ENCODE results near the gene MAGI2. TPM values are rescaled to one million over a fixed set of nuclear protein-coding genes. Genes with fewer than 3 reads are reported as not detected.

MAGI2 gene
- total RNA-seq, 1 experiment from 2014 or later = 0.22 TPM

GRCh38 chr7:79079919-79080554, 373.4 kb downstream of the MAGI2 start:
- Histone ChIP-seq H3K4me2 (ENCODE audit: low read length) (no peak overlapping the region), H3K36me3 (ENCODE audit: control insufficient read depth in 1 of 2, insufficient read depth in 2 of 2, low read length in 2 of 2) (no peaks in the 10 kb centered on the region), H3K4me1 (ENCODE audit: control insufficient read depth in 1 of 2, insufficient read depth in 2 of 2, low read length in 2 of 2) (no peaks in the 10 kb centered on the region), H3K9ac (ENCODE audit: low read length) (no peak overlapping the region), H3K9me2 (ENCODE audit: insufficient read depth) (no peaks in the 10 kb centered on the region), H4K20me1 (ENCODE audit: insufficient read depth) (no peaks in the 10 kb centered on the region), H3K9me3 (ENCODE audit: control insufficient read depth in 1 of 2, insufficient read depth in 1 of 2, low read depth in 1 of 2, low read length in 2 of 2) (no peaks in the 10 kb centered on the region), H3K27ac (ENCODE audit: low read depth, low read length) (no peak overlapping the region), H2AFZ (ENCODE audit: low read depth, low read length, poor library complexity, severe bottlenecking) (no peak overlapping the region), H3K27me3 (ENCODE audit: insufficient read depth, low read length) (no peaks in the 10 kb centered on the region), H3K4me3 (replicated peaks in 1 of 2; ENCODE audit: low read depth in 1 of 2, low read length in 2 of 2) (no peak overlapping the region), H3K79me2 (ENCODE audit: insufficient read depth, low read length) (no peaks in the 10 kb centered on the region)
- intact Hi-C loops (cut with micrococcal nuclease) = no loop called here
- DNase-seq (ENCODE audit: low read depth, low spot score) = no peak
- ChIA-PET POLR2A (no interaction called here), RAD21 (ENCODE audit: low non-redundant PET in 1 of 2, low total read pairs in 2 of 2, uncharacterized antibody in 2 of 2, unreplicated experiment in 2 of 2) (no interaction called here), CTCF (interaction anchor here (0.6 kb wide), 1 partner anchor 17 kb away, joined by 3 read pairs; no protein-coding TSS in a partner anchor)
- ATAC-seq = no peak
- TF ChIP-seq JUND (IDR thresholded peaks at IDR 0.05) (no peak), ZNF274 (IDR thresholded peaks at IDR 0.05; ENCODE audit: low read depth, low read length) (no peak), FOSL1 (IDR thresholded peaks at IDR 0.05; ENCODE audit: low read depth) (no peak), EZH2phosphoT487 (IDR thresholded peaks at IDR 0.05; ENCODE audit: borderline replicate concordance) (no peak), EZH2 (IDR thresholded peaks at IDR 0.05) (no peak), RAD21 (IDR thresholded peaks at IDR 0.05; ENCODE audit: low read depth) (no peak), ZBTB33 (IDR thresholded peaks at IDR 0.05; ENCODE audit: extremely low read depth, insufficient replicate concordance, low read length) (no peak), CBX3 (IDR thresholded peaks at IDR 0.05; ENCODE audit: low read depth) (no peak), ELF1 (IDR thresholded peaks at IDR 0.05; ENCODE audit: borderline replicate concordance, low read depth) (no peak), ZFX (IDR thresholded peaks at IDR 0.05) (no peak), YY1 (IDR thresholded peaks at IDR 0.05; ENCODE audit: extremely low read depth, insufficient replicate concordance, low read depth, low read length) (no peak), CTCF (IDR thresholded peaks at IDR 0.05 in 2 of 3, conservative IDR thresholded peaks at IDR 0.05 in 1 of 3; ENCODE audit: borderline replicate concordance in 1 of 3, insufficient read depth in 1 of 3, low read depth in 2 of 3, low read length in 2 of 3) (no peak), POLR2AphosphoS5 (IDR thresholded peaks at IDR 0.05; ENCODE audit: low read depth, low read length) (no peak), ATF3 (IDR thresholded peaks at IDR 0.05) (no peak), MAX (IDR thresholded peaks at IDR 0.05) (no peak), REST (IDR thresholded peaks at IDR 0.05; ENCODE audit: low read depth) (no peak), SRF (IDR thresholded peaks at IDR 0.05; ENCODE audit: low read depth) (no peak)
- no TSS peak for BruUV-seq (replicated peaks)
